Bone marrow (tissue), 2 donors: ENCODE measurements around the gene WDR81.
"Not testable (repeated sequence)": the region's sequence is repeated elsewhere in the genome, so short reads cannot be mapped to it uniquely, and the experiment has no call there.

Experiments
- DNase-seq, 2 donors: peaks; one replicate each; lab custom pipeline; 2025; lab: John Stamatoyannopoulos, UW

Gene WDR81

GRCh38 chr17:1713160-1713877 lies 11.2 kb upstream of the WDR81 start:
- DNase-seq = no peak

GRCh38 chr17:1713878-1714426 lies 10.6 kb upstream of the WDR81 start:
- no peak for DNase-seq

- DNase-seq = peak; percentile 24 to 56
Measured at GRCh38 chr17:1714427-1714979, 10.0 kb upstream of the WDR81 start.

GRCh38 chr17:1714980-1715802 lies 9.3 kb upstream of the WDR81 start:
- peak; percentile 24 to 56 for DNase-seq

GRCh38 chr17:1715803-1716075 lies 8.8 kb upstream of the WDR81 start:
- DNase-seq = no peak

GRCh38 chr17:1716076-1716911 lies 8.2 kb upstream of the WDR81 start:
- peak; percentile 92 to 100 for DNase-seq

GRCh38 chr17:1716912-1717695 lies 7.4 kb upstream of the WDR81 start:
- DNase-seq = peak; percentile 74 to 97

- no peak for DNase-seq
Measured at GRCh38 chr17:1718362-1719165, 5.9 kb upstream of the WDR81 start.

GRCh38 chr17:1720856-1721386 lies 3.6 kb upstream of the WDR81 start:
- DNase-seq = peak in 1 of 2 donors; percentile 55

GRCh38 chr17:1722022-1722421 lies 2.5 kb upstream of the WDR81 start:
- not testable (repeated sequence) for DNase-seq

GRCh38 chr17:1724869-1725641 lies 551 bp downstream of the WDR81 start:
- peak in 1 of 2 donors; percentile 81 for DNase-seq

- no peak for DNase-seq
Measured at GRCh38 chr17:1725642-1726511, 1.4 kb downstream of the WDR81 start.

GRCh38 chr17:1726626-1727257 lies 2.2 kb downstream of the WDR81 start:
- no peak for DNase-seq

GRCh38 chr17:1727258-1727789 lies 2.8 kb downstream of the WDR81 start:
- DNase-seq = no peak

GRCh38 chr17:1727876-1728630 lies 3.5 kb downstream of the WDR81 start:
- no peak for DNase-seq

- DNase-seq = no peak
Measured at GRCh38 chr17:1729966-1730325, 5.4 kb downstream of the WDR81 start.
